Endothelial cell of umbilical vein (primary cell): ENCODE results near the gene RPL38.

Source experiments
- CTCF ChIP-seq, 2 donors: IDR thresholded peaks; 1 replicate in 1 of 2; 2 replicates in 1 of 2; pipeline ENCODE4 v1.5.1; 2011; ENCODE audit warnings: low read length in 2 of 2, mild to moderate bottlenecking in 2 of 2, moderate library complexity in 2 of 2, control low read depth in 1 of 2, inconsistent platforms in 1 of 2, low read depth in 1 of 2; ENCODE audit not compliant: insufficient read depth in 1 of 2; ENCODE audit errors: extremely low read depth in 1 of 2
- EZH2 ChIP-seq: IDR thresholded peaks from 2 replicates; pipeline ENCODE4 v1.6.1; 2012; ENCODE audit warnings: borderline replicate concordance, low read depth, mild to moderate bottlenecking, moderate library complexity, low read length, inconsistent platforms; ENCODE audit not compliant: severe bottlenecking
- GATA2 ChIP-seq: IDR thresholded peaks from 2 replicates; pipeline ENCODE4 v1.7.0; 2011; ENCODE audit warnings: low read depth, mild to moderate bottlenecking, moderate library complexity, mixed read lengths, low read length; ENCODE audit not compliant: insufficient read length, insufficient read depth
- JUN ChIP-seq: IDR thresholded peaks from 2 replicates; pipeline ENCODE4 v1.6.1; 2011; ENCODE audit warnings: borderline replicate concordance, low read depth; ENCODE audit not compliant: insufficient read length, insufficient read depth
- MAX ChIP-seq: IDR thresholded peaks from 2 replicates; pipeline ENCODE4 v1.6.1; 2011; ENCODE audit not compliant: insufficient read depth, insufficient read length
- MYC ChIP-seq: IDR thresholded peaks from one replicate; pipeline ENCODE4 v1.6.1; 2011; ENCODE audit warnings: mild to moderate bottlenecking, low read depth, low read length
- POLR2A ChIP-seq: IDR thresholded peaks from 2 replicates; pipeline ENCODE4 v1.6.1; 2012; ENCODE audit warnings: low read depth, mild to moderate bottlenecking, control low read depth, low read length
- POLR2AphosphoS5 ChIP-seq: IDR thresholded peaks from 2 replicates; pipeline ENCODE4 v1.6.1; 2012; ENCODE audit warnings: low read depth, mild to moderate bottlenecking, control low read depth, low read length, moderate library complexity; ENCODE audit not compliant: insufficient read depth

- TF ChIP-seq CTCF (IDR thresholded peaks at IDR 0.05; ENCODE audit: extremely low read depth in 1 of 2, insufficient read depth in 1 of 2, low read depth in 1 of 2, low read length in 2 of 2) (no peak), EZH2 (no peak), GATA2 (no peak), POLR2A (no peak), POLR2AphosphoS5 (no peak), JUN (no peak), MAX (peak; percentile 18), MYC (no peak)
Observed at GRCh38 chr17:74190154-74190553, 13.3 kb upstream of the RPL38 start.
